Keratinocyte (primary cell): Measurements from ENCODE around the gene CD96. TPM values are rescaled to one million over a fixed set of nuclear protein-coding genes. Genes with fewer than 3 reads are reported as not detected.
A peak's percentile ranks its signal among the peaks of the same experiment; 100 is the strongest.

Experiments
- DNase-seq: peaks from one replicate; pipeline ENCODE4 v3.0.0-alpha.2; 2011; ENCODE audit warnings: low read depth, missing footprints, low spot score
- FAIRE-seq: peaks from 2 replicates; lab custom pipeline; 2011; peaks lifted over from hg19 to GRCh38; lab: Jason Lieb, UNC
- H2AFZ ChIP-seq: 2 replicates; pipeline ENCODE4 v1.6.0; 2012; ENCODE audit warnings: low read length, control low read depth, inconsistent platforms; ENCODE audit not compliant: control insufficient read depth
- H3K27ac ChIP-seq: 2 replicates; pipeline ENCODE4 v1.5.1; 2011; ENCODE audit warnings: low read length; ENCODE audit not compliant: control insufficient read depth, insufficient read depth
- H3K27me3 ChIP-seq: 3 replicates; pipeline ENCODE4 v1.6.0; 2011; ENCODE audit warnings: low read length; ENCODE audit not compliant: control insufficient read depth, insufficient read depth; ENCODE audit errors: extremely low read depth
- H3K36me3 ChIP-seq, 2 experiments: 2 replicates in 1 of 2; 3 replicates in 1 of 2; pipeline ENCODE4 v1.5.1; 2011; ENCODE audit warnings: low read length in 2 of 2, mild to moderate bottlenecking in 1 of 2; ENCODE audit not compliant: control insufficient read depth in 2 of 2, insufficient read depth in 2 of 2; ENCODE audit errors: extremely low read depth in 1 of 2
- H3K4me1 ChIP-seq: 3 replicates; pipeline ENCODE4 v1.5.1; 2011; ENCODE audit warnings: low read length; ENCODE audit not compliant: control insufficient read depth, insufficient read depth; ENCODE audit errors: extremely low read depth
- H3K4me2 ChIP-seq: 3 replicates; pipeline ENCODE4 v1.6.0; 2011; ENCODE audit warnings: low read depth, low read length; ENCODE audit not compliant: control insufficient read depth, insufficient read depth; ENCODE audit errors: extremely low read depth
- H3K4me3 ChIP-seq, 3 experiments: fragments of 200-600 bp in 1 of 3; sonication (generic) in 1 of 3; 2 replicates in 2 of 3; 3 replicates in 1 of 3; pipeline ENCODE4 v1.5.1; 2011 to 2016; ENCODE audit warnings: low read length in 3 of 3, mild to moderate bottlenecking in 3 of 3, control low read depth in 2 of 3, inconsistent platforms in 1 of 3, low read depth in 1 of 3, mixed read lengths in 1 of 3, mixed run types in 1 of 3, moderate library complexity in 1 of 3; ENCODE audit not compliant: control insufficient read depth in 2 of 3, insufficient read depth in 2 of 3; ENCODE audit errors: extremely low read depth in 1 of 3
- H3K79me2 ChIP-seq: 2 replicates; pipeline ENCODE4 v1.6.0; 2012; ENCODE audit warnings: low read length; ENCODE audit not compliant: control insufficient read depth, insufficient read depth
- H3K9ac ChIP-seq: 3 replicates; pipeline ENCODE4 v1.6.0; 2011; ENCODE audit warnings: low read length; ENCODE audit not compliant: control insufficient read depth, insufficient read depth; ENCODE audit errors: extremely low read depth
- H3K9me1 ChIP-seq: 3 replicates; pipeline ENCODE4 v1.6.0; 2011; ENCODE audit warnings: low read length; ENCODE audit not compliant: control insufficient read depth, insufficient read depth; ENCODE audit errors: extremely low read depth
- H3K9me3 ChIP-seq: 2 replicates; pipeline ENCODE4 v1.5.1; 2012; ENCODE audit warnings: low read depth, low read length; ENCODE audit not compliant: control insufficient read depth
- H4K20me1 ChIP-seq: 3 replicates; pipeline ENCODE4 v1.6.0; 2011; ENCODE audit warnings: low read length; ENCODE audit not compliant: control insufficient read depth, insufficient read depth; ENCODE audit errors: extremely low read depth
- CTCF ChIP-seq, 3 experiments: IDR thresholded peaks in 1 of 3; conservative IDR thresholded peaks in 1 of 3; optimal IDR thresholded peaks in 1 of 3; 2 replicates in 2 of 3; 3 replicates in 1 of 3; pipeline versions ENCODE3 to v1.5.1; 2011; ENCODE audit warnings: low read length in 3 of 3, mild to moderate bottlenecking in 3 of 3, moderate library complexity in 2 of 3, control low read depth in 1 of 3, inconsistent platforms in 1 of 3; ENCODE audit not compliant: insufficient read depth in 2 of 3; ENCODE audit errors: extremely low read depth in 1 of 3
- EZH2 ChIP-seq: IDR thresholded peaks from one replicate; pipeline ENCODE4 v1.6.1; 2012; ENCODE audit warnings: inconsistent platforms, mild to moderate bottlenecking, low read length, moderate library complexity
- dilution Hi-C: fragments of 300-500 bp; cut with MboI; formaldehyde crosslinking; loops from one replicate; pipeline ENCODE4 v1.7.0; 2020; ENCODE audit warnings: low sequenced_read_pairs; ENCODE audit not compliant: extremely low pct_ligation_motif_present
- polyA plus RNA-seq, 5 experiments: library from polyadenylated mRNA; depleted of rRNA in 3 of 5; stranded (reverse) in 3 of 5; stranded (forward) in 1 of 5; unstranded in 1 of 5; fragments of >200 nt; gene quantifications; 1 replicate in 1 of 5; 2 replicates in 3 of 5; 3 replicates in 1 of 5; pipeline versions ENCODE4 v1.2.1 to v1.2.3, GENCODE V29; 2011 to 2012; ENCODE audit warnings: missing spikeins in 2 of 5, low read depth in 1 of 5, low replicate concordance in 1 of 5

Gene CD96
- polyA plus RNA-seq, 1 donor (not counting 4 experiments of a cell fraction or from before 2014, with no cell fraction given): 0.13 TPM

- peak overlapping the region; percentile 83 for H3K4me2 ChIP-seq
- H3K9ac ChIP-seq: peak overlapping the region; percentile 92
- no peak for FAIRE-seq
- H3K27ac ChIP-seq: peak overlapping the region; percentile 94
- H3K79me2 ChIP-seq: peaks cover 42% of the 10 kb centered on the region
- no peaks in the 10 kb centered on the region for H3K27me3 ChIP-seq
- H3K4me3 ChIP-seq: peak overlapping the region; percentile 59 to 96 (median 89)
- no peaks in the 10 kb centered on the region for H4K20me1 ChIP-seq
- H3K9me3 ChIP-seq: peaks cover 1% of the 10 kb centered on the region
- peaks cover 36% of the 10 kb centered on the region for H3K4me1 ChIP-seq
- H3K9me1 ChIP-seq: no peaks in the 10 kb centered on the region
- no peak overlapping the region for H2AFZ ChIP-seq
- TF ChIP-seq CTCF (optimal IDR thresholded peaks at IDR 0.05 in 1 of 3, IDR thresholded peaks at IDR 0.05 in 1 of 3, conservative IDR thresholded peaks at IDR 0.05 in 1 of 3; ENCODE audit: extremely low read depth in 1 of 3, insufficient read depth in 2 of 3, low read length in 3 of 3) (no peak), EZH2 (no peak)
- no peak for DNase-seq
- dilution Hi-C loops: loop anchor here (25.0 kb wide), 1 partner anchor 96 kb away; no protein-coding TSS in a partner anchor
- peaks cover 3 to 19% of the 10 kb centered on the region in 2 experiments for H3K36me3 ChIP-seq
Measured at GRCh38 chr3:111591555-111591954, 49.6 kb downstream of the CD96 start.

GRCh38 chr3:111592143-111592542 lies 50.1 kb downstream of the CD96 start:
- FAIRE-seq: peak; percentile 39

More at GRCh38 chr3:111592143-111592542, 50.1 kb downstream of the CD96 start:
- H3K4me3 ChIP-seq: peak overlapping the region; percentile 59 to 96 (median 89)
- H4K20me1 ChIP-seq: no peaks in the 10 kb centered on the region
- no peaks in the 10 kb centered on the region for H3K9me1 ChIP-seq
- H3K27ac ChIP-seq: peak overlapping the region; percentile 94
- dilution Hi-C loops: loop anchor here (25.0 kb wide), 1 partner anchor 95 kb away; no protein-coding TSS in a partner anchor
- H3K36me3 ChIP-seq: peaks cover 3 to 19% of the 10 kb centered on the region in 2 experiments
- DNase-seq: no peak
- H3K9ac ChIP-seq: peak overlapping the region; percentile 92
- peaks cover 42% of the 10 kb centered on the region for H3K79me2 ChIP-seq
- TF ChIP-seq EZH2: no peak
- TF ChIP-seq CTCF (optimal IDR thresholded peaks at IDR 0.05 in 1 of 3, IDR thresholded peaks at IDR 0.05 in 1 of 3, conservative IDR thresholded peaks at IDR 0.05 in 1 of 3; ENCODE audit: extremely low read depth in 1 of 3, insufficient read depth in 2 of 3, low read length in 3 of 3): no peak
- H3K4me2 ChIP-seq: peak overlapping the region; percentile 83
- no peaks in the 10 kb centered on the region for H3K27me3 ChIP-seq
- H3K9me3 ChIP-seq: peaks cover 1% of the 10 kb centered on the region
- H2AFZ ChIP-seq: no peak overlapping the region
- H3K4me1 ChIP-seq: peaks cover 36% of the 10 kb centered on the region
